CD4-positive, alpha-beta memory T cell (primary cell): ENCODE measurements around the gene DEAF1. TPM values are rescaled to one million over a fixed set of nuclear protein-coding genes. Genes with fewer than 3 reads are reported as not detected.
A peak's percentile ranks its signal among the peaks of the same experiment; 100 is the strongest.

ENCODE experiments used
- CTCF ChIA-PET: fragments of 350-600 bp; sonication (Branson Sonifier 250); formaldehyde crosslinking; loops from one replicate; lab custom pipeline; 2021; ENCODE audit warnings: inconsistent platforms; ENCODE audit not compliant: partially characterized antibody; lab: Charles Lee
- POLR2A ChIA-PET: fragments of 350-600 bp; sonication (Branson Sonifier 250); formaldehyde crosslinking; loops from one replicate; lab custom pipeline; 2021; ENCODE audit not compliant: partially characterized antibody; lab: Charles Lee
- DNase-seq, 5 donors: peaks; one replicate each; pipeline versions ENCODE4 v3.0.0 to v3.0.0-alpha.2; 2020 to 2022; ENCODE audit warnings: mixed read lengths in 1 of 5
- H3K27ac ChIP-seq: one replicate; pipeline ENCODE4 v1.7.0; 2013; ENCODE audit warnings: low read depth, low read length
- H3K27me3 ChIP-seq: 2 replicates; pipeline ENCODE4 v1.7.0; 2013; ENCODE audit warnings: mild to moderate bottlenecking, low read length, moderate library complexity; ENCODE audit not compliant: insufficient read depth
- H3K36me3 ChIP-seq: 2 replicates; pipeline ENCODE4 v1.7.0; 2013; ENCODE audit warnings: mild to moderate bottlenecking, low read length, moderate library complexity; ENCODE audit not compliant: insufficient read depth
- H3K4me1 ChIP-seq: 2 replicates; pipeline ENCODE4 v1.7.0; 2013; ENCODE audit warnings: mild to moderate bottlenecking, low read length, moderate library complexity; ENCODE audit not compliant: insufficient read depth
- H3K4me3 ChIP-seq, 2 donors: one replicate each; pipeline ENCODE4 v1.7.0; 2013; ENCODE audit warnings: low read length in 2 of 2, mild to moderate bottlenecking in 1 of 2
- H3K9me3 ChIP-seq, 2 donors: one replicate each; pipeline ENCODE4 v1.7.0; 2013; ENCODE audit warnings: low read length in 2 of 2, control low read depth in 1 of 2; ENCODE audit not compliant: control insufficient read depth in 1 of 2
- H3K27ac Mint-ChIP-seq, 7 donors: one replicate each; pipeline ENCODE4 v1.8.0; 2020 to 2021; ENCODE audit warnings: mixed read lengths in 7 of 7, mild to moderate bottlenecking in 6 of 7, inconsistent platforms in 3 of 7, moderate library complexity in 3 of 7
- H3K27me3 Mint-ChIP-seq, 2 donors: one replicate each; pipeline ENCODE4 v1.8.0; 2020 to 2021; ENCODE audit warnings: mixed read lengths in 2 of 2
- H3K36me3 Mint-ChIP-seq, 2 donors: one replicate each; pipeline ENCODE4 v1.8.0; 2020 to 2021; ENCODE audit warnings: mixed read lengths in 2 of 2, inconsistent platforms in 1 of 2, mild to moderate bottlenecking in 1 of 2
- H3K4me1 Mint-ChIP-seq, 4 donors: one replicate each; pipeline ENCODE4 v1.8.0; 2020 to 2021; ENCODE audit warnings: mixed read lengths in 4 of 4, mild to moderate bottlenecking in 1 of 4
- H3K4me3 Mint-ChIP-seq, 8 donors: one replicate each; pipeline ENCODE4 v1.8.0; 2020 to 2021; ENCODE audit warnings: mixed read lengths in 8 of 8, mild to moderate bottlenecking in 7 of 8, moderate library complexity in 6 of 8, inconsistent platforms in 3 of 8
- H3K9me3 Mint-ChIP-seq, 8 donors: one replicate each; pipeline ENCODE4 v1.8.0; 2020 to 2021; ENCODE audit warnings: mixed read lengths in 8 of 8, mild to moderate bottlenecking in 5 of 8, inconsistent platforms in 3 of 8, moderate library complexity in 1 of 8
- intact Hi-C: fragments of 100-400 bp; cut with micrococcal nuclease; formaldehyde crosslinking; loops from one replicate; pipeline ENCODE4 v1.15.1; 2023
- polyA plus RNA-seq, 2 donors: library from polyadenylated mRNA; unstranded; fragments of 300-500 nt; fragmentation: Illumina TruSeq; gene quantifications; one replicate each; pipeline ENCODE4 v1.2.3, GENCODE V29; 2021
- total RNA-seq, 2 experiments: library from RNA; stranded (reverse); gene quantifications; one replicate each; pipeline ENCODE4 v1.2.3, GENCODE V29; 2021

DEAF1 gene
- total and polyA plus RNA-seq, 4 experiments from 2014 or later: 34.5 to 50.8 (median 42.8) TPM

DNA sequence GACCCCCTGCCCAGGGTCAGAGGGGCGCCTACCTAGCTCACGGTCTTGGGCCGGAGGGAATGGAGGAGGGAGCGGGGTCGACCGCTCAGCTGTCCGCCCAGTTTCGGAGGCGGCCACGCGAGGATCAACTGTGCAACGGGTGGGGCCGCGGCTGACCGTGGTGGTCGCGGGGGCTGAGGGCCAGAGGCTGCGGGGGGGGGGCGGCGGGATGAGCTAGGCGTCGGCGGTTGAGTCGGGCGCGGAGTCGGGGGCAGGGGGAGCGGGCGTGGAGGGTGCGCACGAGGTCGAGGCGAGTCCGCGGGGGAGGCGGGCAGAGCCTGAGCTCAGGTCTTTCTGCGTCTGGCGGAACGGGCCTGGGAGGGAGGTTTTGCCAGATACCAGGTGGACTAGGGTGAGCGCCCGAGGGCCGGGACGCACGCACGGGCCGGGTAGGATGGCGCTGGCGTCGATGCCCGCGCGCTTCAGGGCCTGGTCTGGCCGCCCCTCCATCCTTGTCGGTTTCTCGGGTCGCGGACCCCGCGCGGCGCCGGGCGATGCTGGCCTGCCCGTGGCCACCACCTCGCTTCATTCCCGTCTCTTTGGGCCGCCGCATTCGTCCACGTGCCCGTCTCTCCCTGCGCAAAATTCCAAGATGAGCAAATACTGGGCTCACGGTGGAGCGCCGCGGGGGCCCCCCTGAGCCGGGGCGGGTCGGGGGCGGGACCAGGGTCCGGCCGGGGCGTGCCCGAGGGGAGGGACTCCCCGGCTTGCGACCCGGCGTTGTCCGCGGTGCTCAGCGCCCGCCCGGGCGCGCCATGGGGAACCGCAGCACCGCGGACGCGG lies 58.3 kb downstream of the DEAF1 start, which contains the start of gene DRD4:
TSS of gene DRD4 (plus strand) at position 759 of the 822 bp plus-strand sequence. CDS start at position 795, 36 bp downstream.
- Histone ChIP-seq H3K4me1 (no peaks in the 10 kb centered on the region), H3K36me3 (no peaks in the 10 kb centered on the region), H3K27ac (no peak within 1 kb of the TSS), H3K9me3 (no peaks in the 10 kb centered on the region), H3K27me3 (peaks cover 16% of the 10 kb centered on the region), H3K4me3 (no peak within 1 kb of the TSS)
- peaks cover 11 to 14% of the 10 kb centered on the region in 2 donors for H3K27me3 Mint-ChIP-seq
- CTCF ChIA-PET: no interaction called here
- no peaks in the 10 kb centered on the region for H3K36me3 Mint-ChIP-seq
- H3K4me1 Mint-ChIP-seq: peaks cover 0 to 22% (median 1%) of the 10 kb centered on the region in 4 donors
- peak within 1 kb of the TSS in 1 of 7 donors; percentile 61 for H3K27ac Mint-ChIP-seq
- POLR2A ChIA-PET: no interaction called here
- H3K9me3 Mint-ChIP-seq: peaks cover 0 to 2% (median 0%) of the 10 kb centered on the region in 8 donors
- DNase-seq: no peak
- intact Hi-C loops: no loop called here
- H3K4me3 Mint-ChIP-seq: peak within 1 kb of the TSS in 5 of 8 donors; percentile 22 to 53 (median 46)

GRCh38 chr11:635945-636510 lies 59.0 kb downstream of the DEAF1 start:
- intact Hi-C loops: no loop called here
- H3K4me1 ChIP-seq: no peaks in the 10 kb centered on the region
- H3K36me3 ChIP-seq: no peaks in the 10 kb centered on the region
- peaks cover 11 to 14% of the 10 kb centered on the region in 2 donors for H3K27me3 Mint-ChIP-seq
- H3K4me1 Mint-ChIP-seq: peaks cover 0 to 22% (median 1%) of the 10 kb centered on the region in 4 donors
- no peaks in the 10 kb centered on the region for H3K9me3 ChIP-seq
- no peak overlapping the region for H3K4me3 ChIP-seq
- H3K27ac Mint-ChIP-seq: no peak overlapping the region
- H3K9me3 Mint-ChIP-seq: peaks cover 0 to 2% (median 0%) of the 10 kb centered on the region in 8 donors
- H3K4me3 Mint-ChIP-seq: peak overlapping the region in 3 of 8 donors; percentile 20 to 46 (median 26)
- H3K27ac ChIP-seq: no peak overlapping the region
- no peaks in the 10 kb centered on the region for H3K36me3 Mint-ChIP-seq
- CTCF ChIA-PET: no interaction called here
- no peak for DNase-seq
- H3K27me3 ChIP-seq: peaks cover 16% of the 10 kb centered on the region
- POLR2A ChIA-PET: no interaction called here

GRCh38 chr11:630871-631270 lies 64.2 kb downstream of the DEAF1 start:
- Histone ChIP-seq H3K27me3 (peaks cover 1% of the 10 kb centered on the region), H3K36me3 (no peaks in the 10 kb centered on the region), H3K4me3 (no peak overlapping the region), H3K4me1 (peaks cover 15% of the 10 kb centered on the region), H3K9me3 (no peaks in the 10 kb centered on the region), H3K27ac (no peak overlapping the region)
- intact Hi-C loops: no loop called here
- Mint-ChIP-seq H3K4me3 (no peak overlapping the region), H3K4me1 (peaks cover 14 to 23% (median 17%) of the 10 kb centered on the region in 4 donors), H3K27me3 (peaks cover 14 to 15% of the 10 kb centered on the region in 2 donors), H3K36me3 (peaks cover 0 to 4% of the 10 kb centered on the region in 2 donors), H3K9me3 (peaks cover 0 to 6% (median 0%) of the 10 kb centered on the region in 8 donors), H3K27ac (no peak overlapping the region)
- ChIA-PET POLR2A (no interaction called here), CTCF (no interaction called here)
- no peak for DNase-seq

GRCh38 chr11:629237-629583 lies 65.8 kb downstream of the DEAF1 start:
- no peak overlapping the region for H3K27ac ChIP-seq
- no peak overlapping the region for H3K4me3 ChIP-seq
- DNase-seq: peak in 1 of 5 donors; percentile 39
- Mint-ChIP-seq H3K4me3 (peak overlapping the region; percentile 14 to 71 (median 50)), H3K4me1 (peaks cover 14 to 23% (median 17%) of the 10 kb centered on the region in 4 donors), H3K36me3 (peaks cover 0 to 4% of the 10 kb centered on the region in 2 donors), H3K27ac (peak overlapping the region in 1 of 7 donors; percentile 72), H3K27me3 (peaks cover 12 to 14% of the 10 kb centered on the region in 2 donors), H3K9me3 (peaks cover 0 to 4% (median 0%) of the 10 kb centered on the region in 8 donors)
- ChIA-PET POLR2A (no interaction called here), CTCF (interaction anchor here (0.5 to 1.6 kb wide), 2 partner anchors 75 to 125 kb away, joined by 3 to 7 read pairs; no protein-coding TSS in a partner anchor)
- peaks cover 15% of the 10 kb centered on the region for H3K4me1 ChIP-seq
- intact Hi-C loops: loop anchor here (1.0 kb wide), 1 partner anchor 74 kb away; no protein-coding TSS in a partner anchor
- H3K27me3 ChIP-seq: no peaks in the 10 kb centered on the region
- no peaks in the 10 kb centered on the region for H3K9me3 ChIP-seq
- H3K36me3 ChIP-seq: no peaks in the 10 kb centered on the region

GRCh38 chr11:628056-628455 lies 67.0 kb downstream of the DEAF1 start:
- Histone ChIP-seq H3K27ac (no peak overlapping the region), H3K27me3 (no peaks in the 10 kb centered on the region), H3K4me1 (peaks cover 15% of the 10 kb centered on the region), H3K36me3 (no peaks in the 10 kb centered on the region), H3K9me3 (no peaks in the 10 kb centered on the region), H3K4me3 (no peak overlapping the region)
- Mint-ChIP-seq H3K4me1 (peaks cover 14 to 23% (median 17%) of the 10 kb centered on the region in 4 donors), H3K4me3 (peak overlapping the region in 7 of 8 donors; percentile 20 to 71 (median 59)), H3K27ac (peak overlapping the region in 2 of 7 donors; percentile 59 to 72), H3K36me3 (peaks cover 0 to 6% of the 10 kb centered on the region in 2 donors), H3K27me3 (peaks cover 12 to 19% of the 10 kb centered on the region in 2 donors), H3K9me3 (peaks cover 0 to 4% (median 0%) of the 10 kb centered on the region in 8 donors)
- peak in 1 of 5 donors; percentile 13 for DNase-seq
- ChIA-PET CTCF (no interaction called here), POLR2A (interaction anchor here (0.7 kb wide), 1 partner anchor 12 kb away, joined by 4 read pairs; the partner anchor contains the start of gene IRF7)
- intact Hi-C loops: no loop called here

GRCh38 chr11:627308-627576 lies 67.8 kb downstream of the DEAF1 start:
- no peak overlapping the region for H3K27ac ChIP-seq
- no peaks in the 10 kb centered on the region for H3K27me3 ChIP-seq
- H3K36me3 Mint-ChIP-seq: peaks cover 0 to 6% of the 10 kb centered on the region in 2 donors
- H3K27me3 Mint-ChIP-seq: peaks cover 12 to 19% of the 10 kb centered on the region in 2 donors
- DNase-seq: no peak
- no peaks in the 10 kb centered on the region for H3K9me3 ChIP-seq
- peaks cover 0 to 4% (median 0%) of the 10 kb centered on the region in 8 donors for H3K9me3 Mint-ChIP-seq
- no peak overlapping the region for H3K27ac Mint-ChIP-seq
- ChIA-PET POLR2A (interaction anchor here (0.7 kb wide), 1 partner anchor 11 kb away, joined by 4 read pairs; the partner anchor contains the start of gene IRF7), CTCF (no interaction called here)
- no peak overlapping the region for H3K4me3 ChIP-seq
- intact Hi-C loops: no loop called here
- H3K4me1 Mint-ChIP-seq: peaks cover 14 to 23% (median 17%) of the 10 kb centered on the region in 4 donors
- peaks cover 15% of the 10 kb centered on the region for H3K4me1 ChIP-seq
- H3K36me3 ChIP-seq: no peaks in the 10 kb centered on the region
- no peak overlapping the region for H3K4me3 Mint-ChIP-seq
